Measurements from ENCODE around the gene EIF2B4. TPM values are rescaled to one million over a fixed set of nuclear protein-coding genes. Genes with fewer than 3 reads are reported as not detected.

EIF2B4 gene
- total RNA-seq, 4 donors from 2014 or later, result 43.3 to 69.0 (median 59.8) TPM

DNA sequence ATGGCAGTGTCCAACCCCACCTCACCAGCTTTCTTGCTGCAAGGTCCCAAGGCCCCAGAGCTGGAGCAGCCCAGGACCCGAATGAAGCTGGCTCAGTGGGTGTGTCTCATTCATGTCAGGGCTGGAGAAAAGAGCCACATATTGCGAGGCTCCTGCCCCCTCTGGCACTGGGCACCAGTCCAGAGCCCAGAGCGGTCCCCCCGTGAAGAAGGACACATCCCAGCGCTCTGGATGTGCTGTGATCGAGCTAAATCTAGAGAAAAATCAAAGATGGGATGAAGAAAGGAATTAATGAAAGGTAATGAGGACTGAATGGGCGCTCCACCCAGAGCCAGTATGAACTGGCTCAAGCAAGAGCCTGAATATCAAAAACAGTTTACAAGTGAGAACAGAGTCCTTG is 34.0 kb downstream of the EIF2B4 start:
- TF ChIP-seq, protein P1, sequence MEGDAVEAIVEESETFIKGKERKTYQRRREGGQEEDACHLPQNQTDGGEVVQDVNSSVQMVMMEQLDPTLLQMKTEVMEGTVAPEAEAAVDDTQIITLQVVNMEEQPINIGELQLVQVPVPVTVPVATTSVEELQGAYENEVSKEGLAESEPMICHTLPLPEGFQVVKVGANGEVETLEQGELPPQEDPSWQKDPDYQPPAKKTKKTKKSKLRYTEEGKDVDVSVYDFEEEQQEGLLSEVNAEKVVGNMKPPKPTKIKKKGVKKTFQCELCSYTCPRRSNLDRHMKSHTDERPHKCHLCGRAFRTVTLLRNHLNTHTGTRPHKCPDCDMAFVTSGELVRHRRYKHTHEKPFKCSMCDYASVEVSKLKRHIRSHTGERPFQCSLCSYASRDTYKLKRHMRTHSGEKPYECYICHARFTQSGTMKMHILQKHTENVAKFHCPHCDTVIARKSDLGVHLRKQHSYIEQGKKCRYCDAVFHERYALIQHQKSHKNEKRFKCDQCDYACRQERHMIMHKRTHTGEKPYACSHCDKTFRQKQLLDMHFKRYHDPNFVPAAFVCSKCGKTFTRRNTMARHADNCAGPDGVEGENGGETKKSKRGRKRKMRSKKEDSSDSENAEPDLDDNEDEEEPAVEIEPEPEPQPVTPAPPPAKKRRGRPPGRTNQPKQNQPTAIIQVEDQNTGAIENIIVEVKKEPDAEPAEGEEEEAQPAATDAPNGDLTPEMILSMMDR (IDR thresholded peaks at IDR 0.05), result no peak
- TF ChIP-seq EP300 (IDR thresholded peaks at IDR 0.05) (no peak), POLR2A (IDR thresholded peaks at IDR 0.05) (no peak)
- Histone ChIP-seq H3K27ac (no peak overlapping the region), H3K27me3 (no peaks in the 10 kb centered on the region), H3K9me3 (no peaks in the 10 kb centered on the region), H3K4me3 (no peak overlapping the region), H3K4me1 (no peaks in the 10 kb centered on the region), H3K36me3 (peaks cover 13 to 99% (median 26%) of the 10 kb centered on the region in 3 donors)
- DNase-seq (ENCODE audit: low spot score in 2 of 2), result no peak
- 93 to 95% methylated on average over 7 of the region's 7 CpGs for WGBS, 2 donors

DNA sequence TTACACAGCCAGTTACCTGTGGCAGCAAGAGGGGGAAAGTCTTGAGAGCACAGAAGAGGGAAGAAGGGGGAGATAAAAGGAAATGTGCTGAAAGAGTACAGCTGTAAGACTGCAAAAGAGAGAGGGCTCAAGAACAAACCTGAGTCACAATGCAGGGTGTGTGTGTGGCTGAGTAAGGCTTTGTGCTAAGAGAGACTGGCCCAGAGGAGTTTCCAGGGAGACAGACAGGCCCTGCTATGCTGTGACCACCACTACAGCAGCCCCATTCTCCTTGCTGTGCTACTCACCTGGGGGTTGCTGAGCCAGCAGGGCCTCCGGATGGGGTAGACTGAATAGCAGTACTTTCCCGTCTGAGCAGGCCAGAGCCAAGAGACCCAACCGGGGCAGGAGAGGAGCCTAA is 34.8 kb downstream of the EIF2B4 start:
- H3K27ac ChIP-seq, result no peak overlapping the region
- no peaks in the 10 kb centered on the region for H3K4me1 ChIP-seq
- peaks cover 13 to 99% (median 24%) of the 10 kb centered on the region in 3 donors for H3K36me3 ChIP-seq
- no peaks in the 10 kb centered on the region for H3K9me3 ChIP-seq
- no peak for TF ChIP-seq POLR2A (IDR thresholded peaks at IDR 0.05)
- no peak for TF ChIP-seq EP300 (IDR thresholded peaks at IDR 0.05)
- TF ChIP-seq, protein P1 (IDR thresholded peaks at IDR 0.05), result no peak
- WGBS, 2 donors, result 89 to 96% methylated on average over 3 of the region's 3 CpGs
- no peak for DNase-seq (ENCODE audit: low spot score in 2 of 2)
- no peaks in the 10 kb centered on the region for H3K27me3 ChIP-seq
- no peak overlapping the region for H3K4me3 ChIP-seq

DNA sequence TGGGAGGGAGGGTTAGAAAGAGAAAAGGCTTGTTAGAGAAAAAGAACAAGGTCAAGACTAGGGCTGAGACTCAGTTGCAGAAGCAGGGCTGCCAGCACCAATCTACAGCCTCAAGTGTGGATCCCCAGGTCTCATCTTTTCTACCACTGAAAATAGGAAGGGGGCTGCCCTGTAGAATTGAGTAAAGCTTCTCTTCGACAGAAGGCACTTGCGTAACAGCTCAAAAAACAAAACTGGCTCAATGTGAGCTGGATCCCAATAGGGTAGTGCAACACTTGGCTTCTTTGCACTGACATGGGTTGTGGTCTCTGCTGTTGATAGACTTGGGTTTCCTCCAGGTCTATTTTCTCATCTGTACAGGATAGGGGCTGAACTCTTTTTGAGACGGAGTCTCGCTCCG is 45.4 kb downstream of the EIF2B4 start:
- Histone ChIP-seq H3K27ac (no peak overlapping the region), H3K27me3 (no peaks in the 10 kb centered on the region), H3K4me1 (peaks cover 0 to 28% (median 15%) of the 10 kb centered on the region in 4 donors), H3K36me3 (peaks cover 0 to 40% (median 6%) of the 10 kb centered on the region in 3 donors), H3K9me3 (no peaks in the 10 kb centered on the region), H3K4me3 (no peak overlapping the region)
- no peak for TF ChIP-seq POLR2A (IDR thresholded peaks at IDR 0.05)
- TF ChIP-seq EP300 (IDR thresholded peaks at IDR 0.05), result no peak
- TF ChIP-seq, protein P1 (IDR thresholded peaks at IDR 0.05), result no peak
- no peak for DNase-seq (ENCODE audit: low spot score in 2 of 2)
- 92 to 96% methylated on average over 2 to 5 of the region's 5 CpGs for WGBS, 2 donors

DNA sequence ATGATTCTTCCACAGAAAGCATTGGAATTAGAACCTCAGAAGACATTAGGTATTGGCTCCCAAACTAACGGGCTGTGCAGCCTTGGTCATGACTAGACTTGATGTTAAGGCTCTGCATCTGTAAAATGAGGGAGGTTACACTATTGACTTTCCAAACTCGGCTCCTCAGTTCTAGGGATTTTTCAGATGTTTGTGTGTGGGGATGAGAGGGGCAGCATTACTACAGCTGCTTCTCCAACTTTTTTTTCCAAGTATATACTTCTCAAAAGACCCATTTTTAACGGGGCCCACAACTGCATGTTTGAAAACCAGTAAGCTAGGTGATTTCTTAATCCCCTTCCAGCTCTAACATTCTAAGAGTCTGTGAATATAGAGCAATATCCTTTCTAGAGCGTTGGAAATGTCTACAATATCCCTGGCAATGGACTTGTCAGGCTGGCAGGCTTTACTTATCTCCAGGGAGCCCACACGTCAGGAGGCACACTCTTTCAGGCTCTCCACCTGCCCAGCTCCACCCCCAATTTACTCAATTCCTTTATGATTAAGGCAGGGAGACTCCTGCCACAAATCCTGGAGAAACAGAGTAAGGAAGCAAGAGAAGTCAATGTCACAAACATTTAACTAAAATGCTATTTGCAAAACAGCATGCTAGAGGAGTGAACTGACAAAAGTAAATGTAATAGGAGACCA is 46.4 kb downstream of the EIF2B4 start:
- H3K36me3 ChIP-seq, result peaks cover 0 to 30% (median 0%) of the 10 kb centered on the region in 3 donors
- 16 to 19% methylated on average over 5 of the region's 5 CpGs for WGBS, 2 donors

More for the DNA sequence above, 46.4 kb downstream of the EIF2B4 start:
- DNase-seq (ENCODE audit: low spot score in 2 of 2), result no peak
- TF ChIP-seq, protein P1 (IDR thresholded peaks at IDR 0.05), result no peak
- no peak for TF ChIP-seq POLR2A (IDR thresholded peaks at IDR 0.05)
- TF ChIP-seq EP300 (IDR thresholded peaks at IDR 0.05), result no peak
- Histone ChIP-seq H3K4me3 (peak overlapping the region; percentile 59 to 85 (median 74)), H3K4me1 (peaks cover 0 to 28% (median 15%) of the 10 kb centered on the region in 4 donors), H3K9me3 (no peaks in the 10 kb centered on the region), H3K27ac (peak overlapping the region; percentile 88 to 97 (median 96)), H3K27me3 (no peaks in the 10 kb centered on the region)

All from tibial nerve (tissue), 4 donors.